Activated B cell treated with CpG ODN at 0.5 μM for 24 hours (primary cell): ENCODE data around the gene CLHC1. TPM values are rescaled to one million over a fixed set of nuclear protein-coding genes. Genes with fewer than 3 reads are reported as not detected.
"Not testable (repeated sequence)": the region's sequence is repeated elsewhere in the genome, so short reads cannot be mapped to it uniquely, and the experiment has no call there.

Experiments
- ATAC-seq: fragments of 200-7000 bp; cut with Tn5 transposase; one replicate; pipeline ENCODE4 v1.10.0; 2021; ENCODE audit warnings: low read depth, mild to moderate bottlenecking, moderate library complexity
- CTCF ChIA-PET: fragments of 350-600 bp; sonication (Branson Sonifier 250); formaldehyde crosslinking; loops from one replicate; lab custom pipeline; 2021; ENCODE audit warnings: antibody characterized with exemption; lab: Charles Lee
- POLR2A ChIA-PET: fragments of 350-600 bp; sonication (Branson Sonifier 250); formaldehyde crosslinking; loops from one replicate; lab custom pipeline; 2021; ENCODE audit warnings: antibody characterized with exemption; lab: Charles Lee
- DNase-seq: peaks from one replicate; pipeline ENCODE4 v3.0.0; 2022
- H3K27ac Mint-ChIP-seq: one replicate; pipeline ENCODE4 v1.8.0; 2020; ENCODE audit warnings: mixed read lengths
- H3K27me3 Mint-ChIP-seq: one replicate; pipeline ENCODE4 v1.8.0; 2021; ENCODE audit warnings: mixed read lengths
- H3K36me3 Mint-ChIP-seq: one replicate; pipeline ENCODE4 v1.8.0; 2021; ENCODE audit warnings: low read depth, mixed read lengths
- H3K4me1 Mint-ChIP-seq: one replicate; pipeline ENCODE4 v1.8.0; 2021; ENCODE audit warnings: mixed read lengths
- H3K4me3 Mint-ChIP-seq: one replicate; pipeline ENCODE4 v1.8.0; 2020; ENCODE audit warnings: mild to moderate bottlenecking, mixed read lengths
- H3K9me3 Mint-ChIP-seq: one replicate; pipeline ENCODE4 v1.8.0; 2020; ENCODE audit warnings: mixed read lengths
- CTCF ChIP-seq: fragments of 200-600 bp; IDR thresholded peaks from one replicate; pipeline ENCODE4 v1.8.0; 2022; ENCODE audit warnings: antibody characterized with exemption, mild to moderate bottlenecking
- intact Hi-C: fragments of 100-400 bp; cut with micrococcal nuclease; formaldehyde crosslinking; loops from one replicate; pipeline ENCODE4 v1.15.1; 2024
- total RNA-seq: library from RNA; stranded (reverse); gene quantifications from 2 replicates; pipeline ENCODE4 v1.2.3, GENCODE V29; 2022

The CLHC1 gene
- total RNA-seq, 1 donor from 2014 or later: 10.5 TPM

- intact Hi-C loops: loop anchor here (1.0 to 10.0 kb wide), 4 partner anchors 18 to 560 kb away; partner anchors contain the start of genes PNPT1 and RTN4
- H3K4me1 Mint-ChIP-seq: peaks cover 34% of the 10 kb centered on the region
- peak overlapping the region; percentile 88 for H3K4me3 Mint-ChIP-seq
- POLR2A ChIA-PET: interaction anchor here (1.0 to 1.7 kb wide), 8 partner anchors 15 to 1019 kb away, joined by 3 to 13 read pairs (median 6); partner anchors contain the start of genes ACYP2, CLHC1, RPS27A and RTN4
- H3K36me3 Mint-ChIP-seq: no peaks in the 10 kb centered on the region
- DNase-seq: no peak
- H3K9me3 Mint-ChIP-seq: no peaks in the 10 kb centered on the region
- peak; percentile 45 for ATAC-seq
- TF ChIP-seq CTCF: no peak
- no peaks in the 10 kb centered on the region for H3K27me3 Mint-ChIP-seq
- CTCF ChIA-PET: interaction anchor here (1.2 kb wide), 1 partner anchor 14 kb away, joined by 3 read pairs; no protein-coding TSS in a partner anchor
- H3K27ac Mint-ChIP-seq: peak overlapping the region; percentile 91
Observed at GRCh38 chr2:55134316-55134706, 97.8 kb downstream of the CLHC1 start.

- peak overlapping the region; percentile 88 for H3K4me3 Mint-ChIP-seq
- H3K4me1 Mint-ChIP-seq: peaks cover 34% of the 10 kb centered on the region
- no peaks in the 10 kb centered on the region for H3K27me3 Mint-ChIP-seq
- no peaks in the 10 kb centered on the region for H3K9me3 Mint-ChIP-seq
- peak overlapping the region; percentile 91 for H3K27ac Mint-ChIP-seq
- TF ChIP-seq CTCF: no peak
- ATAC-seq (peak; percentile 76), DNase-seq (no peak)
- intact Hi-C loops: loop anchor here (1.0 to 10.0 kb wide), 4 partner anchors 19 to 561 kb away; partner anchors contain the start of genes PNPT1 and RTN4
- CTCF ChIA-PET: interaction anchor here (1.2 kb wide), 1 partner anchor 14 kb away, joined by 3 read pairs; no protein-coding TSS in a partner anchor
- POLR2A ChIA-PET: interaction anchor here (1.1 to 1.7 kb wide), 7 partner anchors 15 to 1018 kb away, joined by 3 to 13 read pairs (median 6); partner anchors contain the start of genes ACYP2, CLHC1, RPS27A and RTN4
- no peaks in the 10 kb centered on the region for H3K36me3 Mint-ChIP-seq
Observed at GRCh38 chr2:55133467-55134315, 98.4 kb downstream of the CLHC1 start.

- intact Hi-C loops: loop anchor here (10.0 kb wide), 1 partner anchor 564 kb away; the partner anchor contains the start of gene PNPT1
- TF ChIP-seq CTCF: no peak
- POLR2A ChIA-PET: no interaction called here
- Mint-ChIP-seq H3K36me3 (no peaks in the 10 kb centered on the region), H3K4me3 (no peak overlapping the region), H3K27ac (no peak overlapping the region), H3K27me3 (no peaks in the 10 kb centered on the region), H3K9me3 (no peaks in the 10 kb centered on the region), H3K4me1 (peaks cover 19% of the 10 kb centered on the region)
- DNase-seq: no peak
- CTCF ChIA-PET: no interaction called here
- ATAC-seq: no peak
Observed at GRCh38 chr2:55130849-55131248, 101.2 kb downstream of the CLHC1 start.

GRCh38 chr2:55126643-55127042, 105.5 kb downstream of the CLHC1 start:
- POLR2A ChIA-PET, H3K36me3 Mint-ChIP-seq, H3K27ac Mint-ChIP-seq, H3K4me3 Mint-ChIP-seq, H3K4me1 Mint-ChIP-seq, H3K27me3 Mint-ChIP-seq, ATAC-seq, intact Hi-C loops, CTCF ChIA-PET, DNase-seq, H3K9me3 Mint-ChIP-seq: not testable (repeated sequence)

Other genes starting within 250 kb of the CLHC1 start
- gene RTN4, start 181.8 kb downstream of the CLHC1 start, total RNA-seq: 60.5 and 60.6 TPM in 2 replicates
- gene RPS27A, start 395 bp upstream of the CLHC1 start, total RNA-seq: 1,833 and 2,316 TPM in 2 replicates
- 37.8 and 40.4 TPM in 2 replicates for gene MTIF2, start 36.9 kb upstream of the CLHC1 start, total RNA-seq
- gene CCDC88A, start 187.6 kb upstream of the CLHC1 start, total RNA-seq: 25.6 and 35.6 TPM in 2 replicates